CD4-positive, alpha-beta T cell treated with Interleukin-10 for 1 hour (primary cell): Measurements from ENCODE around the gene SPCS3.
A peak's percentile ranks its signal among the peaks of the same experiment; 100 is the strongest.
"Not testable (repeated sequence)": the region's sequence is repeated elsewhere in the genome, so short reads cannot be mapped to it uniquely, and the experiment has no call there.

ENCODE experiments used
- DNase-seq: peaks from one replicate; pipeline ENCODE4 v3.0.0-alpha.2; 2020

Gene SPCS3

DNA sequence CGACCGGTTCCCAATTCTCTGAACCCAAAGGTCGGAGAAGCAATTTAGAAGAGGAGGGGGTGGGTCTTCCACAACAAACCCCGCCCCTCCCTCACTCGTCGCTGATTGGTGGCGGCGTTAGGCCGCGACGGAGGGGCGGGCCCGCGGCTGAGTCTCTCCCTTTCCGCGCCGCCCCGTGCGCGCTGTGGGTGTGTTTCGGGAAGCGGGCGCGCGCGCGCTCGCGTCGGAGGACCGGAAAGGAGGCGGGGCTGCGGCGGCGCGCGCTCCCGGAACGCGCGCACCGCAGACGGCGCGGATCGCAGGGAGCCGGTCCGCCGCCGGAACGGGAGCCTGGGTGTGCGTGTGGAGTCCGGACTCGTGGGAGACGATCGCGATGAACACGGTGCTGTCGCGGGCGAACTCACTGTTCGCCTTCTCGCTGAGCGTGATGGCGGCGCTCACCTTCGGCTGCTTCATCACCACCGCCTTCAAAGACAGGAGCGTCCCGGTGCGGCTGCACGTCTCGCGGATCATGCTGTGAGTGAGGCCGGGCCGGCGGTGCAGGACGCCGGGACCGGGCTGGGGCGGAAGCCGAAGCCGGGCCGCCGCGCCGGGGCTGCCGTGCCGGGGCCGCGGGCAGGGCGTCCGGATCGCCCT is at the start of gene SPCS3:
TSS of gene SPCS3 (plus strand) at position 263 of the 636 bp plus-strand sequence. CDS start at position 374, 111 bp downstream.
- DNase-seq: peak; percentile 95

DNA sequence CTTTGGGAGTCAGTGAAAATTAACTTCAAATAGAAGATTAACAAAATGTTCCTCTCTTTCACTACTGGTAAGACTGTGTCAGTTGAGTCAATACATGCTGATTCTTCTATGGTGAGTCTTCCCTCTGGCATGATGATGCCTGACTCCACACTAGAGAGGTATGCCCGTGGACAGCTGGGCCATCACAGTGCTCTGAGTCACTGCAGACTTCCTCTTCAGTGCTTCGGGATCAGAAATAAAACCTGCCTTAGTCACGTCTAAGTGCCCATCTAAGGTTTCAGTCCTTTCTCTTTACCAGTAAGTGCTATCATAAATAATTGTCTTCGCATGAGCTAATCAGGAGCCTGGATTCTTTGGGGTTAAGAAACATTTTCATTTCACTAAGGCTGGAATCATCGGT is 49.1 kb upstream of the SPCS3 start:
- no peak for DNase-seq

DNA sequence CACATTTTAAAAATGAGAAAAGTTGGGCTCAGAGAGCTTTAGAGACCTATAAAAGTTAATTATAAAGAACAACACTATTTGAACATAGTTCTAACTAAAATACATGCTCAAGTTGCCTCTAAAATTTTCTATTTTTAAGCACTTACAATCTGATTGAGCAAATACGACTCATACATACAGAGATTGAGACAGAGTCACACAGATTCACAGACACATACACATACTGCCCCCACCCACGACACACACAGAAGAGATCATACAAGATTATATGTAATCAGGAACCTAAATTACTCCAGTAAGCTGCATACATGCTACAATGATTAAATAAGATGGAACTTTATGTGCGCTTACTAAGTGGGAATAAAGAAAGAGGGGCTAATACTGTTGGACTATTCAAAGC is 48.0 kb upstream of the SPCS3 start:
- DNase-seq: no peak

DNA sequence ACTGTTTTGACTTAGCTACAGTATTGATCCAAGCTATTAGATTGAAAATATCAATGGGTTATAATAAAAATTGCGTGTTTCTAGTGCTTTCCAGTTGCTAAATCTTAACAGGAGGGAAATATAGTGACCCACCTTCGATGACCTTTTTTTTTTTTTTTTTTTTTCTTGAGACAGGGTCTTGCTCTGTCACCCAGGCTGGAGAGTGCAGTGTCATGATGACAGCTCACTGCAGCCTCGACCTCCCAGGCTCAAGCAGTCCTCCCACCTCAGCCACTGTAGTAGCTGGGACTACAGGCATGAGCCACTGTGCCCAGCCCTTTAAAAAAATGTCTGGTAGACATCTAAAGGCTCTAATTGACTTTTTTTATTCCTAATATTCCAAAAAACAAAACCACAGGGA is 47.0 kb upstream of the SPCS3 start:
- DNase-seq: no peak

DNA sequence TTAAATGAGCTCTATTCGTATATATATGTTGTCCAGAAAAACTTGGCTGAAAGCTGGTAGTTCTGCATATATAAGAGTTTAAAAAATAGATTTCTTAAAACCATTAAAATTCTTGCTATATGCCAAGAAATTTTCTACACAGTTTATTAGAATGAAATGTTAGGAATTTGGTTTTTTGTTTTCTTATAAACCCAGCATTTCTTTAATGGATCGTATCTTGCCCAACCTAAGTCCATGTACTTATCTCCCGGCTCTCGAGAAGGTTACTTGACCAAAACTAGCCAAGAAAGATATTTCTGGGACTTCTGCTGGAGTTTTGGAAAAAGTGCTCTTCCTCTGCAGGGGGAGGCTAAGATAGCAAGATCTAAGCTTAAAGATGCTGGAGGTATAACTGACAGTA is 46.0 kb upstream of the SPCS3 start:
- DNase-seq: no peak

DNA sequence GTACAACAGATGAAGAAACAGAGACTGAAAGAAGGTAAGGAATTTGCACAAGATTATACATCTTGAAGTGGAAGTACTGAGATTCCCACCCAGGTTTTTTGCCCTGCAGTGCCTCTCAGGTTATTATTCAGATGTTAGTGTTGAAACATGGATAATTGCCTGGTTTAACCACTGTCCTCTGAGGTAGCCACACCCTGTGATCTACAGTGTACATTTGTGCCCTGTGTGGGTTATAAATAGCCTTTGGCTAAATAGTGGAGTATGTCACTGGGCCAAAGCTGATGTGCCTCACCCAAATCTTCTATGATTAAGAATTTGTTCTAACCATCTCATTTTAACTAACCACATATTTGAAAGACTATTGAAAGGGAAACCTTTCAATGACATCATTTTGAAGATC is 45.3 kb upstream of the SPCS3 start:
- DNase-seq: no peak

DNA sequence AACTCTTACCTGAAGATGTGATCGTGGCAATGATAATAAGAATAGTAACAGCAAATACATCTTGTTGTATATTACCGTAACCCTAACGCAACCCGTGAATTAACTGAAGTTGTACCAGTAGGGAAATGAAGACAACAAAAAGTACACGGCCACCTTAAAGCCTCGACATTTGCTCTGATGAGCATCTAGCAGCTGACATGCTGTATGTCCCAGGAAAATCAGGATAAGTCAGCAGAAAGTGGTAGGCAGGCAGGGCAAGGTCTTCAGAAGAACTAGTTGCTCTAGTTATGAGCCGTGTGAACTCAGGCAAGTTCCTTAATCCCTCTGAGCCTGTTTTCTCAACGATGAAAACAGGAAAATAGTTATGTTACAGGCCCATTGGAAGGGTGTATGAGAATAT is 43.1 kb upstream of the SPCS3 start:
- DNase-seq: no peak

DNA sequence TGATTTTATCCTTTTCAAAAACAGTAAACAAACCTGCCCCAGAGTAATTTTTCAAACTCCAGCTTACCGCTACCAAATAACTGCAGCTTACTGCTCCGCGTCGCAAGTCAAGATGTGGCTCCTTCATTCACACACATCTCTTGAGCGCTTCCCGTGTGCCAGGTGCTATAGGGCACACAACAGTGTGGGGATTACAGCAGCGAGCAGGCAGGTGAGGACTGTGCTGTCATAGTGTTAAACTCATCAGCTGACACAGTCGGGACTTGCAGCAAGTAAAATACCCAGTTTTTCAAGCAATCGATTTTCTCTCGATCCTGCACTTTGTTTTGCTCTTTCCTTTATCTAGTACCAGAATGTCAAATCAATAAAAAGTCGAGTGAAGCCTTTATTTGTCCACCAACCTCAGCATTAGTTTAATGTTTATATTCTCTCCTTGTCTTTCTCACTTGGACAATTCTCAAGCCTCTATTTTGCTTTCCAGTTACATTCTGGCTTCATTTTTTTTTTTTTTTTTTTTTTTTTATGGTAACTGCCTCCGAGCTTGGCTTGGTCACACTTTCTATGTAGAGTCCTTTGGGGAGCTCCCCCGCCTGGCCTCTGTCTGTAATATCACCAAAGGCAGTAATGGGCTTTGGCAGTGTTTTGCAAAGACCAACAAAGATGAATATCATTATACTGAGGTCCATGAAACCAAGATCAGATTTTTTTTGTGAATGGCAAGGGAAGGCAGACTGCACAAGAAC is 42.4 kb upstream of the SPCS3 start:
- DNase-seq: peak; percentile 8

DNA sequence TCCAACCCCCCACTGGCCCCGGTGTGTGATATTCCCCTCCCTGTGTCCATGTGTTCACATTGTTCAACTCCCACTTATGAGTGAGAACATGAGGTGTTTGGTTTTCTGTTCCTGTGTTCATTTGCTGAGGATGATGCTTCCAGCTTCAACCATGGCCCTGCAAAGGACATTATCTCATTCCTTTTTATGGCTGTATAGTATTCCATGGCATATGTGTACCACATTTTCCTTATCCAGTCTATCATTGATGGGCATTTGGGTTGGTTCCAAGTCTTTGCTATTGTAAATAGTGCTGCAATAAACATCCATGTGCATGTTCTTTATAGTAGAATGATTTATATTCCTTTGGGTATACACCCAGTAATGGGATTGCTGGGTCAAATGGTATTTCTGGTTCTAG is 40.2 kb upstream of the SPCS3 start:
- not testable (repeated sequence) for DNase-seq

DNA sequence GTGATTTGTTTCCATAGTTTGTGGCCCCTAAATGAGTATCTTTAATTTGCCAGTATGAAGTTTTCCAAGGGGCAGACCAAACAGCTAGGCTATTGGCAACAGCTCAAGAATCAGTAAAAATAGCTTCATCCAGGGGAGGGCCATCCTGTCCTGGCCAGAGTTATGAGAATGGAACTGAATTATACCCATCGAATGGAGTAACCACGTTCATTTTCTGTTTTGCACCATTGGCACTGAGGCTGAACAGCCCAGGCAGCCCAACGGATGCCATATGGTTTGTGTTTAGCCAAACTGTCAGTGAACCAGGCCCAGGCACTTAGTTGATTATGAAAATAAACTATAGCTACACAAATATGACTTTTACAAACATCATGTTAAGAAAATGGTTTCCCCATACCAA is 33.0 kb upstream of the SPCS3 start:
- no peak for DNase-seq

DNA sequence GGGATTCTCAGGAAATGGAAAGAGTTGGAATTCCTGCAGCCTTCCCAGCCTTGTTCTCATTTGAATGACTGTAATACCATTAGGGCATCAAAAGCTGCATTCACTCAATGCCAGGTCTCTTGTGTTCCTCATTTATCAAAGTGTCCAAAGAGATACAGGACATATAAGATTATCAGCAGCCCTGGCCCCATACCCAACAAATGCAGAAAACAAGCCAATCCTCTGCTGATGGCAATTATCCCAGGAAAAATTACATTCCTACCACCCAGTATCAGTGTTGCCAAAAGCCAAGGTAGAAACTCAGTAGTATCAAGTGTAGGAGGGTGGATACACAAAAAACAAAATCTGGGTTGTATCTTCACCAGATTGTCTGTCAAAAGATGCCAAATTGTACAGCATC is 32.2 kb upstream of the SPCS3 start:
- DNase-seq: no peak

DNA sequence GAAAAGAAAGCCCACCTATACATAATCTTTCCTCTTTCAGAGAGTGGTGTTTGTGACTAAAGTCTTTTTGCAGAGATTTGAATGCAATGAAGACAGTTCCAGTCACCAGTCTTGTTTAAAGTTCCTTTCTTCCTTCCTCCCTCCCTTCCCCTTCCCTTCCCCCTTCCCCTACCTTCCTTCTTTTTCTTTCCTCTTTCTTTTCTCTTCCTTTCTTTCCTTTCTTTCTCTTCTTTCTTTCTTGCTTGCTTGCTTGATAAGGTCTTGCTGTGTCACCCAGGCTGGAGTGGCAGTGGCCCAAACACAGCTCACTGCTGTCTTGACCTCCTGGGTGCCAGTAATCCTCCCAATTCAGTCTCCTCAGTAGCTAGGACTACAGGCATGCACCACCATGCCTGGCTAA is 31.7 kb upstream of the SPCS3 start:
- no peak for DNase-seq

DNA sequence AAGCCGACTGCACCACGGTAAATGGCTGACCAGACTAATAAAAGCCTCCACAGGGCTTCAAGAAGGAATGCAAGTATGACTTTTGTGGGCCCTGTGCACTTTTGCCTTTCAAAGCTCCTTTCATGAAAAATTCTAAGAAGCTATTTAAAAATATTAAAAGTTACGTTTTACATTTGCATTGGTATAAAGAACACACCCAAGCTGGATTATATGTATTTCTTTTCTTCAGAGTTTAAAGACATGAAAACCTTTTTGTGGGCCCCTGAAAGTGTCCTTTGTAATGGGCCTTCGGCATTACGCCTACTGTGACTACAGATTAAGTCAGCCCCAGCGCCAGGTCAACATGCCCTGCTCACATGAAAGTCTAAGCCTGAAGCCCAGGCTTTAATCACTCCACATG is 30.2 kb upstream of the SPCS3 start:
- no peak for DNase-seq

DNA sequence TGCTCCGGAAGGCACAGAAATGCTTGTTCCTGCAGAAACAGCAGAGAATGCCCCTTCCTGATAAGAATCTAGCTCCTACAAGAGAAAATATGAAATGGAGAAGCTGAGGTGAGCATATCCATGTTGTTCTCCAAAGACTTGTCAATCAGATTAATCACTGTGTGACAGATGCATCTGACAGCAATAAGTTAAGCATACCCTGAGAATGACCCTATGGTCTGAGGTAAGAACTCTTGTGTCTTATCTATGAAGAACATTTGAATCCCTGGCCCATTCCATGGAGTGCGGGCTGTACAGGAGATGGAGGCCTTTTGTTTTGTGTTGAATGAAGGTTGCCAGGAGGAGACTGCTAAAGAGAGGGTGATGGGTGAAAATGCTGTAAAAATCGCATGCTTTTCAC is 29.2 kb upstream of the SPCS3 start:
- no peak for DNase-seq

DNA sequence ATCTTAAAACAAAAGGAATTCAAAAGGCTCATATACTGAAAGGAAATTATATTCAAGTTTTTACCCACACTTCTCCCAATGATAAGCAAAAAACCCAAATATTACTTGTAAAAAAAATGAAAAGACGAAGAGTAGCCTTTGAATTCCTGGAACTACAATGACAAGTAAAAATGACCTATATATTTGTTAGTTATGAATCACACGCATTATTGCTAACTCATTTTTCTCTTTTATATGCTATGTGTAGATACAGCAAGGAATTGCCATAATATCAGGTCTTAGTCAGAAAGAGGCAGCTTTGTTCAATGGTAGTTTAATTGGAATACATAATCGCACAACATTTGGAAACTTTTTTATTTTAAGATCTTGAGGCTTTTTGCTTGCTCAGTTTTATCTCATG is 28.0 kb upstream of the SPCS3 start:
- no peak for DNase-seq

DNA sequence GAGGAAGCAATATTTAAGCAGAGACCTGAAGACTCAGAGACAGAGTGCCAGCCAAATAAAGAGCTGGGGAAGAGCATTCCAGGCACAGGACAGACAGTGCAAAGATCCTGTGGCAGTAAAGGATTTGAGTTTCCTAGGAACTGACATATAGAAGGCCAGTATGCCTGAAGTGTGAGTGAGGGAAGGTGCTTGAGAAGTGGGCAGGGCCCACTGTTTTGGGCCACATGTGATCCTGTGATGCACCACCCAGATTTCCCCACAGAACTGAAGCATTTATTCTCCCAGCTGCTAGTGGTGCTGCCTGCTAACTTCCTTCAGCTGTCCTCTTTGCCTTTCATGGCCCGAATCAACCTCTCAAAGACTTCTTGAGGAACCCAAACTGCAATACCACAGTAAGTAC is 26.8 kb upstream of the SPCS3 start:
- DNase-seq: no peak

DNA sequence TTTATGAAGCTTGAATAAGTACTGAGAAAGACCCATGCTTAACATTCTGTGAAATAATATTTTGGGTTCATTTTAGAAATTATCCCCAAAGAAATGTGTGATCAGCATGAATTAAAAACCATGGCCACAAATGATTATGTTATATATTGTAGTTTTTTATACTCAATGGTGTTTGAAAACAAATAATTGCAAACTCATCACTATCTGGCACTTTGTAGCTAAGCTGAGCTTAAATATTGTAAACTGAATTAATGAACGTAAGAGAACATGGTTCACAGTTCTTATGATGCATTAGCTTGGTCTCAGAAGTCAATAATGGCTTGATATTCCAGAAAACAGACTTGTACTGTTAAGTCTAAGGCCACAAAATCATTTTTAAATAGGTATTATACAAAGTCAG is 26.1 kb upstream of the SPCS3 start:
- DNase-seq: no peak

DNA sequence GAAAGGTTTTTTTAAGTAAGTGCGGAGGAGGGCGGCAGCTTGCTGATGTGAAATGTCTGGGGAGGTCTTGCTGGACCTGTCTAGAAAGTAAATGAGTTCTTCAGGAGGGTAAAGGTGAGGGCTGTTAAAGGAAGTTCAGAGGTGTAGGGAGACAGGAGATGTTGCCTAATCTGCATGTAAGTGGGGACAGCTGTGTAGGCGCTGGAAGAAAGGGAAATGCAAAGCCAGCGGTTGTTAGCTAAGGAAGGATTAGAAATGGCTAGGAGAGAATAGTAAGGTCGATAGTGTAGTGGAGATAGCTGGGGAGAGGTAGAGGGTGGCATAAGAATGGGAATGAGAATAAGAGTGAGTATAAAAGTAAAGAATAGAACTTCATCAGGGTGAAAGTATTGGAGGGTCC is 23.9 kb upstream of the SPCS3 start:
- DNase-seq: not testable (repeated sequence)

DNA sequence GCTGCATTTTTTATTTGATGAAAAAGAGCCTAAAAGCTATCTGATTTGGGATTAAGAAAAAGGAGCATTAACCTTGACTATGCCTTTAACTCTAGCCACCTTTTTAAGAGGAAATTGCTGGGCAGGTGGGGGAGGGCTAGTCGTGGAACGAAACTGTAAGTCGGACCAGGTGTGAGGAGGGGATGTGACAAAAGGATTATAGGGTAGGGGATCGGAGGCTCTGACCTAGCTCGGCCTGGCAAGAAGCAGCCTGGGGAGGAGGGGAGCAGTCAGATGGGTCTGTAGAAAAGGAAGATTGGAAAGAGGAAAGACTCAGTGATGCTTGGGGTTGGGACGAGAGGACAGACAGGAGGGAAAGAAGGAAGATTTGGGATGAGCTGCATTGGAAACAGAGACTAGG is 21.1 kb upstream of the SPCS3 start:
- no peak for DNase-seq

DNA sequence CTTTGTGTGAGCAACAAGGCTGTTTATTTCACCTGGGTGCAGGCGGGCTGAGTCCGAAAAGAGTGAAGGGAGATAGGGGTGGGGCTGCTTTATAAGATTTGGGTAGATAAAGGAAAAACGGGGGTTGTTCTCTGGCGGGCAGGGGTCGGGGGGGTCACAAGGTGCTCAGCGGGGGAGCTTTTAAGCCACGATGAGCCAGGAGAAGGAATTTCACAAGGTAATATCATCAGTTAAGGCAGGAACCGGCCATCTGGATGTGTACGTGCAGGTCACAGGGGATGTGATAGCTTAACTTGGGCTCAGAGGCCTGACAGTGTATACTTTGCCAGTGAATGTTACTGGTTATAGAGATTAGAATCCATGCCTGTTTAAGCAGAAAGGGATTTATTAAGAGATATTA is 19.7 kb upstream of the SPCS3 start:
- DNase-seq: no peak

DNA sequence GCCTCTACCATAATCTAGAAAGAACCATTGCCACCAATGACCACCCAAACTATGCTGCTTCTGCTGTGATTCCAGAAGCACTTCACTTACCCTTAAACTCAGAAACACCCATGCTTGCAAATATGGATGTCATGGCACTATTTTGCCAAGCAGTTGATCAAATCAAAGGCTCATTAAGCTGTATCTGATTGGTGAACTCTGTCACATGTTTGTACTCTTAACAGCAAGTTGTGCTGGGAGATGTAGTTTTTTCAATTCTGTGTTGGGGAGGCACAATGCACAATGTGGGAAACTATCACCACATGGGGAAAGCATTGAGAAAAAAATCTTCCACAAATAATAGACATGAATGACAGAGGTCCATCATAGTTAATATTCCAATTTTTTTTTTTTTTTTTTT is 19.2 kb upstream of the SPCS3 start:
- no peak for DNase-seq

DNA sequence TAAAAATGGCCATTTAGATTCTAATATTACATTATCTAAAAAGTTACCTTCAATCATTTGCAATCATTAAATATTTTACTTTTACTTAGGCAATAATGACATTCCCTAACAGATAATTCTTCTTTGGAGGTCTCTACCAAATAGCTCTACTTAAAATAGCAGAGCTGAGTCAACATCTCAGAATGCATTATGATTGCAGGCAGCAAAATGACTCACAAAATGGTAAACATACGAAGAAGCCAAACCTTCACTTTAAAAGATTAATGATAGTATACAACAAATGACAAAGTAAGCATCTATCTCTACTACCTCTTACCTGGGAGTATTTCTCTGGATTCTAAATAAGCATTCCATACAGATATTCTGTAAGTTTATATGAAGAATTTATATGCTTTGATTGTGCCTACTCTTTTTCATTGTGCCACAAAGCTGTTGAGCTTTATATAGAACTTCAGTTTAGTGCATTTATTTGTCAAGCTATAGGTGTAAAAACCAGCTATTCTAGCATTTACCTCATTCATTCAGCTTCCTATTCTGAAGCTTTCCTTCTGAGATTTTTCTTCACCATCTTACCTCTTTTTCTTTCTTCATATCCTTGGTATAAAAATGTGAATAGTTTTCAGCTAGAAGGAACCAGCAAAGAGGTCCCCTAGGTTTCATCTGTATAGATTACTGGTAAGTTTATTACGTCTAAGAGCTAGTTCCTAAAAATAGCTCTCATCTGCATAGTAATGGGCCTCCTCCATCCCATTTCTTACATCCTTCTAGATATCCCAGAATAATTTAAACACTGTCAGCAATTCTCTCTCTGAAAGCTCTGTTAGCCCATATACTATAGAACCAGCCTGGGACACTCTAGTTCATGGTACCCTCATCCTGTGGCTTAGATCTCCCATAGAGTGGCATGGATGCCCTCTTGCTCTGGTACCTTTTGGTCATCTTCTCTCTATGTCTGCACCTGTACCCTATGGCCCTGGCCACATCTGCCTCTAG is 17.2 kb upstream of the SPCS3 start:
- DNase-seq: no peak

DNA sequence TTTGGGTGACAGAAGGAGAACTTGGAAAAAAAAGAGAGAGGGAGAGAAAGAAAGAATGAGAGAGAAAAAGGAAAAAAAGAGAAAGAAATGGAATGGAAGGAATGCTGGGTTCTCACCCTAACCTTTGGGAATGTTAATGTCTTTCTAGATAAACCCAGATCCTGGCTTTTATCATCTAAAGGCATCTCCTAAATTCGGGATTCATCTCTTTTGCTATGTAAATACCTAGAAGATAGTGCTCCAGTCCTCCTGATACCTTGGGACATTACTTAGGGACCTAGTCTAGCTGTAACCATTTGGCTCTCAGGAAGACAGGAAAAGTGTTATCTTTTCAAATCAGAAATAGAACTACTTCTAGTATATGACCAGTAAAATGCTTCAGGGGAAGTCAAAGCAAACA is 15.8 kb upstream of the SPCS3 start:
- DNase-seq: no peak
